Fibroblast of lung (primary cell): Measurements from ENCODE around the gene MEDAG.

Experiments used
- EZH2 ChIP-seq: IDR thresholded peaks from 2 replicates; pipeline ENCODE4 v1.5.1; 2012; ENCODE audit warnings: low read length, control low read depth, mild to moderate bottlenecking; ENCODE audit errors: missing control alignments
- TF ChIP-seq, protein P1 (sequence below), 2 donors: IDR thresholded peaks in 1 of 2; conservative IDR thresholded peaks in 1 of 2; 1 replicate in 1 of 2; 2 replicates in 1 of 2; pipeline ENCODE4 v1.5.1; 2011 to 2012; ENCODE audit warnings: low read length in 2 of 2, control low read depth in 1 of 2, inconsistent platforms in 1 of 2, low read depth in 1 of 2, mild to moderate bottlenecking in 1 of 2

DNA sequence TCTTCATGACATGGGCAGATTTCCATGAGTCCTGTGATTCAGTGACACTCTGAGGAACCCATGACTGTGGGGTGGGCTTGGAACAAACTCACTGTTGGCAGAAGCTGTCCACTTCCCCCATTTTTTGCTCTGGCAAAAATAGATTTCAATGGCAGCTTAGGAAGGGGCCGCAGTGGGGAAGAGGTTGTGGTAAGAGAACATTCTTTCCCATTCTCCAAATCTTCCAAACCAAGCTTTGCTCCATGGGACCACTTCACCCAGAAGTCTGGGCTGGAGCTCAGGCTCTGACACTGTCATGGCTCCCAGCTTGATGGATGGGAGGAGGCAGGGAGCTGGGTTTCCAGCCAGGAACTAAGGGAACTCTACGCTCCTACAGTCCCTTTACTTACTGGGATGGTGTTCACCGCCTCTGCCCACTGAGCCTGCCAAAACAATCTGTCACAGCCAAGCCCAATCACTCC, 24.9 kb upstream of the MEDAG start:
- TF ChIP-seq, protein P1, sequence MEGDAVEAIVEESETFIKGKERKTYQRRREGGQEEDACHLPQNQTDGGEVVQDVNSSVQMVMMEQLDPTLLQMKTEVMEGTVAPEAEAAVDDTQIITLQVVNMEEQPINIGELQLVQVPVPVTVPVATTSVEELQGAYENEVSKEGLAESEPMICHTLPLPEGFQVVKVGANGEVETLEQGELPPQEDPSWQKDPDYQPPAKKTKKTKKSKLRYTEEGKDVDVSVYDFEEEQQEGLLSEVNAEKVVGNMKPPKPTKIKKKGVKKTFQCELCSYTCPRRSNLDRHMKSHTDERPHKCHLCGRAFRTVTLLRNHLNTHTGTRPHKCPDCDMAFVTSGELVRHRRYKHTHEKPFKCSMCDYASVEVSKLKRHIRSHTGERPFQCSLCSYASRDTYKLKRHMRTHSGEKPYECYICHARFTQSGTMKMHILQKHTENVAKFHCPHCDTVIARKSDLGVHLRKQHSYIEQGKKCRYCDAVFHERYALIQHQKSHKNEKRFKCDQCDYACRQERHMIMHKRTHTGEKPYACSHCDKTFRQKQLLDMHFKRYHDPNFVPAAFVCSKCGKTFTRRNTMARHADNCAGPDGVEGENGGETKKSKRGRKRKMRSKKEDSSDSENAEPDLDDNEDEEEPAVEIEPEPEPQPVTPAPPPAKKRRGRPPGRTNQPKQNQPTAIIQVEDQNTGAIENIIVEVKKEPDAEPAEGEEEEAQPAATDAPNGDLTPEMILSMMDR (conservative IDR thresholded peaks at IDR 0.05 in 1 of 2, IDR thresholded peaks at IDR 0.05 in 1 of 2; ENCODE audit: low read depth in 1 of 2, low read length in 2 of 2): no peak
- TF ChIP-seq EZH2: no peak
